KMS-11 (cell line): ENCODE data around the gene NRP1.
A peak's percentile ranks its signal among the peaks of the same experiment; 100 is the strongest.

ENCODE experiments used
- H2AFZ ChIP-seq: fragments of 200-600 bp; sonication (generic); 2 replicates; pipeline ENCODE4 v1.6.1; 2016; ENCODE audit warnings: antibody characterized with exemption, mixed run types, low read depth
- H3K27ac ChIP-seq: fragments of 200-600 bp; sonication (generic); 2 replicates; pipeline ENCODE4 v1.6.1; 2016; ENCODE audit warnings: mild to moderate bottlenecking, mixed run types
- H3K27me3 ChIP-seq: fragments of 200-600 bp; sonication (generic); 2 replicates; pipeline ENCODE4 v1.6.1; 2017; ENCODE audit warnings: mild to moderate bottlenecking, low read depth, mixed run types, moderate library complexity; ENCODE audit not compliant: insufficient read depth
- H3K36me3 ChIP-seq: fragments of 200-600 bp; sonication (generic); 2 replicates; pipeline ENCODE4 v1.6.1; 2017; ENCODE audit warnings: mild to moderate bottlenecking, mixed run types; ENCODE audit not compliant: insufficient read depth
- H3K4me1 ChIP-seq: fragments of 200-600 bp; sonication (generic); 2 replicates; pipeline ENCODE4 v1.6.1; 2016; ENCODE audit warnings: mild to moderate bottlenecking, low read depth, mixed run types; ENCODE audit not compliant: poor library complexity, severe bottlenecking
- H3K4me2 ChIP-seq: fragments of 200-600 bp; sonication (generic); 2 replicates; pipeline ENCODE4 v1.7.0; 2016; ENCODE audit warnings: mild to moderate bottlenecking, mixed run types
- H3K4me3 ChIP-seq: fragments of 200-600 bp; sonication (generic); IDR thresholded peaks from 2 replicates; pipeline ENCODE4 v1.6.1; 2017; ENCODE audit warnings: low read depth, low read length, mixed read lengths; ENCODE audit not compliant: insufficient read depth
- H3K79me2 ChIP-seq: fragments of 200-600 bp; sonication (generic); 2 replicates; pipeline ENCODE4 v1.6.1; 2016; ENCODE audit warnings: low read depth, mixed run types; ENCODE audit not compliant: insufficient read depth
- H3K9ac ChIP-seq: fragments of 200-600 bp; sonication (generic); 2 replicates; pipeline ENCODE4 v1.6.1; 2016; ENCODE audit warnings: mild to moderate bottlenecking, mixed run types
- H4K20me1 ChIP-seq: fragments of 200-600 bp; sonication (generic); 2 replicates; pipeline ENCODE4 v1.6.1; 2016; ENCODE audit warnings: mild to moderate bottlenecking, mixed run types; ENCODE audit not compliant: insufficient read depth
- CTCF ChIP-seq: fragments of 200-600 bp; sonication (generic); conservative IDR thresholded peaks from 2 replicates; pipeline ENCODE4 v1.6.1; 2017; ENCODE audit warnings: low read depth, mild to moderate bottlenecking, antibody characterized with exemption, low read length, moderate library complexity, mixed read lengths

NRP1 gene

GRCh38 chr10:33193701-33194521 is 140.6 kb downstream of the NRP1 start:
- Histone ChIP-seq H3K4me1 (no peaks in the 10 kb centered on the region), H3K4me2 (no peak overlapping the region), H3K79me2 (no peaks in the 10 kb centered on the region), H2AFZ (no peak overlapping the region), H3K36me3 (no peaks in the 10 kb centered on the region), H3K4me3 (no peak overlapping the region), H3K9ac (no peak overlapping the region), H4K20me1 (no peaks in the 10 kb centered on the region), H3K27ac (no peak overlapping the region), H3K27me3 (no peaks in the 10 kb centered on the region)
- TF ChIP-seq CTCF: peak; percentile 13; the same call in 1 of the 2 replicates

GRCh38 chr10:33193057-33193700 is 141.3 kb downstream of the NRP1 start:
- Histone ChIP-seq H3K4me1 (no peaks in the 10 kb centered on the region), H3K36me3 (no peaks in the 10 kb centered on the region), H3K4me3 (no peak overlapping the region)

GRCh38 chr10:33192190-33192589 is 142.3 kb downstream of the NRP1 start:
- H3K27ac ChIP-seq: no peak overlapping the region
- H3K4me1 ChIP-seq: no peaks in the 10 kb centered on the region
- H3K27me3 ChIP-seq: no peaks in the 10 kb centered on the region
- H4K20me1 ChIP-seq: no peaks in the 10 kb centered on the region
- no peaks in the 10 kb centered on the region for H3K36me3 ChIP-seq
- H3K79me2 ChIP-seq: no peaks in the 10 kb centered on the region
- H2AFZ ChIP-seq: no peak overlapping the region
- H3K4me3 ChIP-seq: no peak overlapping the region
- no peak overlapping the region for H3K4me2 ChIP-seq
- no peak for TF ChIP-seq CTCF
- H3K9ac ChIP-seq: no peak overlapping the region

More at GRCh38 chr10:33193057-33193700, 141.3 kb downstream of the NRP1 start:
- Histone ChIP-seq H3K27ac (no peak overlapping the region), H4K20me1 (no peaks in the 10 kb centered on the region), H3K4me2 (no peak overlapping the region), H2AFZ (no peak overlapping the region), H3K27me3 (no peaks in the 10 kb centered on the region), H3K79me2 (no peaks in the 10 kb centered on the region), H3K9ac (no peak overlapping the region)
- TF ChIP-seq CTCF: peak; percentile 68

GRCh38 chr10:33190406-33190805 is 144.1 kb downstream of the NRP1 start:
- TF ChIP-seq CTCF: no peak
- H3K79me2 ChIP-seq: no peaks in the 10 kb centered on the region

More at GRCh38 chr10:33190406-33190805, 144.1 kb downstream of the NRP1 start:
- H3K9ac ChIP-seq: no peak overlapping the region
- H4K20me1 ChIP-seq: no peaks in the 10 kb centered on the region
- no peak overlapping the region for H2AFZ ChIP-seq
- H3K27ac ChIP-seq: no peak overlapping the region
- H3K4me2 ChIP-seq: no peak overlapping the region
- no peaks in the 10 kb centered on the region for H3K4me1 ChIP-seq
- no peaks in the 10 kb centered on the region for H3K36me3 ChIP-seq
- H3K4me3 ChIP-seq: no peak overlapping the region
- H3K27me3 ChIP-seq: no peaks in the 10 kb centered on the region
